Astrocyte (in vitro differentiated cells and primary cell): ENCODE results near the gene RAD9B. TPM values are rescaled to one million over a fixed set of nuclear protein-coding genes. Genes with fewer than 3 reads are reported as not detected.
"Not testable (repeated sequence)": the region's sequence is repeated elsewhere in the genome, so short reads cannot be mapped to it uniquely, and the experiment has no call there.

Experiments
- DNase-seq: peaks from one replicate; pipeline ENCODE4 v3.0.0-alpha.2; 2010; ENCODE audit warnings: low read depth
- FAIRE-seq: peaks from 2 replicates; lab custom pipeline; 2011; peaks lifted over from hg19 to GRCh38; lab: Jason Lieb, UNC
- H2AFZ ChIP-seq: 2 replicates; pipeline ENCODE4 v1.6.0; 2012; ENCODE audit warnings: low read depth, low read length, inconsistent platforms
- H3K27ac ChIP-seq: 2 replicates; pipeline ENCODE4 v1.5.1; 2011; ENCODE audit warnings: low read depth, low read length, inconsistent platforms
- H3K27me3 ChIP-seq: 2 replicates; pipeline ENCODE4 v1.6.0; 2011; ENCODE audit warnings: low read length, inconsistent platforms; ENCODE audit not compliant: insufficient read depth
- H3K36me3 ChIP-seq: 2 replicates; pipeline ENCODE4 v1.5.1; 2011; ENCODE audit warnings: low read length, inconsistent platforms; ENCODE audit not compliant: insufficient read depth
- H3K4me1 ChIP-seq: 2 replicates; pipeline ENCODE4 v1.5.1; 2011; ENCODE audit warnings: low read length, inconsistent platforms; ENCODE audit not compliant: insufficient read depth
- H3K4me2 ChIP-seq: 2 replicates; pipeline ENCODE4 v1.6.0; 2012; ENCODE audit warnings: low read length, inconsistent platforms
- H3K4me3 ChIP-seq: 2 replicates; pipeline ENCODE4 v1.5.1; 2011; ENCODE audit warnings: low read depth, mild to moderate bottlenecking, low read length, inconsistent platforms; ENCODE audit not compliant: insufficient read depth
- H3K79me2 ChIP-seq: 2 replicates; pipeline ENCODE4 v1.6.0; 2012; ENCODE audit warnings: mild to moderate bottlenecking, low read length, inconsistent platforms; ENCODE audit not compliant: insufficient read depth
- H3K9ac ChIP-seq: 2 replicates; pipeline ENCODE4 v1.6.0; 2012; ENCODE audit warnings: mild to moderate bottlenecking, low read length, inconsistent platforms
- H3K9me3 ChIP-seq: 2 replicates; pipeline ENCODE4 v1.5.1; 2012; ENCODE audit warnings: low read depth, mild to moderate bottlenecking, low read length, inconsistent platforms; ENCODE audit not compliant: insufficient read depth
- H4K20me1 ChIP-seq: 2 replicates; pipeline ENCODE4 v1.6.0; 2012; ENCODE audit warnings: low read length, inconsistent platforms; ENCODE audit not compliant: insufficient read depth
- H3K27ac Mint-ChIP-seq: one replicate; pipeline ENCODE4 v1.8.0; 2021; ENCODE audit warnings: mild to moderate bottlenecking, mixed read lengths; ENCODE audit not compliant: unreplicated experiment
- H3K27me3 Mint-ChIP-seq: one replicate; pipeline ENCODE4 v1.8.0; 2021; ENCODE audit warnings: low read depth, mixed read lengths; ENCODE audit not compliant: unreplicated experiment
- H3K36me3 Mint-ChIP-seq: one replicate; pipeline ENCODE4 v1.8.0; 2021; ENCODE audit warnings: low read depth, mixed read lengths; ENCODE audit not compliant: unreplicated experiment
- H3K4me1 Mint-ChIP-seq: one replicate; pipeline ENCODE4 v1.8.0; 2021; ENCODE audit warnings: low read depth, mixed read lengths; ENCODE audit not compliant: unreplicated experiment
- H3K4me3 Mint-ChIP-seq: one replicate; pipeline ENCODE4 v1.8.0; 2021; ENCODE audit warnings: mild to moderate bottlenecking, moderate library complexity, mixed read lengths; ENCODE audit not compliant: unreplicated experiment
- H3K9me3 Mint-ChIP-seq: one replicate; pipeline ENCODE4 v1.8.0; 2021; ENCODE audit warnings: mild to moderate bottlenecking, mixed read lengths; ENCODE audit not compliant: unreplicated experiment
- EZH2 ChIP-seq: IDR thresholded peaks from 2 replicates; pipeline ENCODE4 v1.6.1; 2012; ENCODE audit warnings: mild to moderate bottlenecking, low read length, inconsistent platforms; ENCODE audit not compliant: insufficient read depth
- total RNA-seq: library from RNA; stranded (reverse); gene quantifications from 2 replicates; pipeline ENCODE4 v1.2.1, GENCODE V29; 2021
- TF ChIP-seq, protein P1 (sequence below): IDR thresholded peaks from 2 replicates; pipeline ENCODE4 v1.5.1; 2011; ENCODE audit warnings: low read depth, mild to moderate bottlenecking, inconsistent platforms, low read length, moderate library complexity; ENCODE audit not compliant: insufficient read depth

Gene RAD9B
- total RNA-seq, 1 donor from 2014 or later, result 0.66 TPM

DNA sequence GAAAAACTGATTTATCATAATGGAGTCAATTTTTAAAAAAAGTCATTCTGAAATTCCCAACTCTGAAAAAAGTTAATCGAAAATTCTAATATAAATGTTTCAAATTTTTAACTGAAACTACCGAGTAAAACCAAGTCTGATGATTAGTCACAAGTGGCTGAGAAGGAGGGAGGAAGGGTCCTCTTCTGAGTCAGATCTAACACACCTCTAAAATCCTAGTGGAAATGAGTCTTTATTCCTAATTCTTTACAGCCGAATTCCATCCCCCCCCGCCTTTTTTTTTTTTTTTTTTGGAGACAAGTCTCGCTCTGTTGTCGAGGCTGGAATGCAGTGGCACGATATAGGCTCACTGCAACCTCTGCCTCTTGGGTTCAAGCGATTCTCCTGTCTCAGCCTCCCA is 37.9 kb downstream of the RAD9B start:
- H3K27ac Mint-ChIP-seq, result no peak overlapping the region
- peaks cover 14% of the 10 kb centered on the region for H3K36me3 Mint-ChIP-seq
- Histone ChIP-seq H3K27me3 (no peaks in the 10 kb centered on the region), H3K27ac (no peak overlapping the region), H3K4me2 (no peak overlapping the region), H3K79me2 (no peaks in the 10 kb centered on the region), H3K4me1 (peaks cover 9% of the 10 kb centered on the region), H3K9ac (no peak overlapping the region), H3K36me3 (peaks cover 21% of the 10 kb centered on the region), H2AFZ (no peak overlapping the region), H3K4me3 (no peak overlapping the region), H3K9me3 (no peaks in the 10 kb centered on the region), H4K20me1 (peaks cover 27% of the 10 kb centered on the region)
- H3K9me3 Mint-ChIP-seq, result no peaks in the 10 kb centered on the region
- TF ChIP-seq EZH2, result no peak
- TF ChIP-seq, protein P1, sequence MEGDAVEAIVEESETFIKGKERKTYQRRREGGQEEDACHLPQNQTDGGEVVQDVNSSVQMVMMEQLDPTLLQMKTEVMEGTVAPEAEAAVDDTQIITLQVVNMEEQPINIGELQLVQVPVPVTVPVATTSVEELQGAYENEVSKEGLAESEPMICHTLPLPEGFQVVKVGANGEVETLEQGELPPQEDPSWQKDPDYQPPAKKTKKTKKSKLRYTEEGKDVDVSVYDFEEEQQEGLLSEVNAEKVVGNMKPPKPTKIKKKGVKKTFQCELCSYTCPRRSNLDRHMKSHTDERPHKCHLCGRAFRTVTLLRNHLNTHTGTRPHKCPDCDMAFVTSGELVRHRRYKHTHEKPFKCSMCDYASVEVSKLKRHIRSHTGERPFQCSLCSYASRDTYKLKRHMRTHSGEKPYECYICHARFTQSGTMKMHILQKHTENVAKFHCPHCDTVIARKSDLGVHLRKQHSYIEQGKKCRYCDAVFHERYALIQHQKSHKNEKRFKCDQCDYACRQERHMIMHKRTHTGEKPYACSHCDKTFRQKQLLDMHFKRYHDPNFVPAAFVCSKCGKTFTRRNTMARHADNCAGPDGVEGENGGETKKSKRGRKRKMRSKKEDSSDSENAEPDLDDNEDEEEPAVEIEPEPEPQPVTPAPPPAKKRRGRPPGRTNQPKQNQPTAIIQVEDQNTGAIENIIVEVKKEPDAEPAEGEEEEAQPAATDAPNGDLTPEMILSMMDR, result no peak
- DNase-seq, result peak; percentile 51
- FAIRE-seq, result no peak
- peaks cover 5% of the 10 kb centered on the region for H3K4me1 Mint-ChIP-seq
- no peaks in the 10 kb centered on the region for H3K27me3 Mint-ChIP-seq
- no peak overlapping the region for H3K4me3 Mint-ChIP-seq

GRCh38 chr12:110543252-110543959 is 41.3 kb downstream of the RAD9B start:
- peak overlapping the region; percentile 28 for H3K4me3 Mint-ChIP-seq
- DNase-seq (peak; percentile 85), FAIRE-seq (no peak)
- Histone ChIP-seq H3K4me3 (no peak overlapping the region), H3K36me3 (peaks cover 2% of the 10 kb centered on the region), H4K20me1 (peaks cover 35% of the 10 kb centered on the region), H3K9me3 (no peaks in the 10 kb centered on the region), H3K4me2 (no peak overlapping the region), H3K4me1 (peaks cover 13% of the 10 kb centered on the region), H3K9ac (no peak overlapping the region), H3K27ac (no peak overlapping the region), H3K79me2 (no peaks in the 10 kb centered on the region), H2AFZ (no peak overlapping the region), H3K27me3 (no peaks in the 10 kb centered on the region)
- peak overlapping the region; percentile 22 for H3K27ac Mint-ChIP-seq
- H3K9me3 Mint-ChIP-seq, result no peaks in the 10 kb centered on the region
- H3K36me3 Mint-ChIP-seq, result peaks cover 4% of the 10 kb centered on the region
- H3K4me1 Mint-ChIP-seq, result peaks cover 21% of the 10 kb centered on the region
- no peaks in the 10 kb centered on the region for H3K27me3 Mint-ChIP-seq
- TF ChIP-seq EZH2, result no peak
- TF ChIP-seq, protein P1, result no peak

GRCh38 chr12:110543965-110544364 is 41.8 kb downstream of the RAD9B start:
- Histone ChIP-seq H3K27ac (no peak overlapping the region), H2AFZ (no peak overlapping the region), H4K20me1 (peaks cover 36% of the 10 kb centered on the region), H3K36me3 (no peaks in the 10 kb centered on the region), H3K4me2 (no peak overlapping the region), H3K4me1 (peaks cover 17% of the 10 kb centered on the region), H3K27me3 (no peaks in the 10 kb centered on the region), H3K79me2 (no peaks in the 10 kb centered on the region), H3K4me3 (no peak overlapping the region), H3K9me3 (no peaks in the 10 kb centered on the region), H3K9ac (no peak overlapping the region)
- peaks cover 2% of the 10 kb centered on the region for H3K36me3 Mint-ChIP-seq
- no peak overlapping the region for H3K27ac Mint-ChIP-seq
- no peak for FAIRE-seq
- TF ChIP-seq, protein P1, result no peak
- no peak for TF ChIP-seq EZH2
- peaks cover 26% of the 10 kb centered on the region for H3K4me1 Mint-ChIP-seq
- H3K27me3 Mint-ChIP-seq, result no peaks in the 10 kb centered on the region
- DNase-seq, result no peak
- peak overlapping the region; percentile 28 for H3K4me3 Mint-ChIP-seq
- H3K9me3 Mint-ChIP-seq, result no peaks in the 10 kb centered on the region

DNA sequence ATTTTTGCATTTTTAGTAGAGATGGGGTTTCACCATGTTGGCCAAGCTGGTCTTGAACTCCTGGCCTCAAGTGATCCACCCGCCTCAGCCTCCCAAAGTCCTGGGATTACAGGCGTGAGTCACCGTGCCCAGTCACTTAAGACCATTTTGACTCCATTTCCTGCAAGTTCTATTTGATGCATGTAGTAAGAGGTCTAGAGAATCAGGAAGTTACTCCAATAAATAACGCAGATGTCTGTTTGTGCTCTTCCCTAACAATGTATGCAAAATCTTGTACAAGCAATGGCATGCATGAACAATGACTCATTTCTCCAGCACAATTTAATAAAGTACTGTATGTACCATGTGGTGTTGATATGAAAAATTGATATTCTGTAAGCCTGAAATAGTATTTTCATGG is 43.1 kb downstream of the RAD9B start:
- Mint-ChIP-seq H3K4me1 (peaks cover 28% of the 10 kb centered on the region), H3K4me3 (peak overlapping the region; percentile 23), H3K27ac (peak overlapping the region; percentile 71)
- not testable (repeated sequence) for H3K36me3 ChIP-seq, H2AFZ ChIP-seq, H3K36me3 Mint-ChIP-seq, FAIRE-seq, H3K4me3 ChIP-seq, H3K9ac ChIP-seq, H3K27me3 ChIP-seq, H3K9me3 ChIP-seq, H3K79me2 ChIP-seq, H3K27me3 Mint-ChIP-seq, H3K9me3 Mint-ChIP-seq
- Histone ChIP-seq H4K20me1 (peaks cover 42% of the 10 kb centered on the region), H3K27ac (peak overlapping the region; percentile 46), H3K4me2 (peak overlapping the region; percentile 48), H3K4me1 (peaks cover 17% of the 10 kb centered on the region)
- peak; percentile 74 for DNase-seq
